Ascending aorta (tissue), 2 donors: Measurements from ENCODE around the gene XCR1. TPM values are rescaled to one million over a fixed set of nuclear protein-coding genes. Genes with fewer than 3 reads are reported as not detected.

Experiments
- DNase-seq, 2 donors: peaks; one replicate each; pipeline ENCODE4 v3.0.0-alpha.2; 2019; ENCODE audit warnings: low spot score in 2 of 2
- H3K27ac ChIP-seq, 2 donors: fragments of 200-600 bp; sonication (generic); one replicate each; pipeline ENCODE4 v1.5.1; 2016 to 2017; ENCODE audit warnings: mild to moderate bottlenecking in 1 of 2
- H3K27me3 ChIP-seq: fragments of 200-600 bp; sonication (generic); one replicate; pipeline ENCODE4 v1.5.1; 2017
- H3K36me3 ChIP-seq, 2 donors: fragments of 200-600 bp; sonication (generic); one replicate each; pipeline ENCODE4 v1.5.1; 2016
- H3K4me1 ChIP-seq, 2 donors: fragments of 200-600 bp; sonication (generic); one replicate each; pipeline ENCODE4 v1.5.1; 2016 to 2017; ENCODE audit warnings: mild to moderate bottlenecking in 1 of 2
- H3K4me3 ChIP-seq, 2 donors: fragments of 200-600 bp; sonication (generic); one replicate each; pipeline ENCODE4 v1.5.1; 2016 to 2017; ENCODE audit warnings: mild to moderate bottlenecking in 1 of 2
- H3K9me3 ChIP-seq, 2 donors: fragments of 200-600 bp; sonication (generic); one replicate each; pipeline ENCODE4 v1.5.1; 2016
- intact Hi-C: fragments of 100-400 bp; cut with DNase I; formaldehyde crosslinking; loops from one replicate; pipeline ENCODE4 v1.15.1; 2023
- total RNA-seq: library from RNA; depleted of rRNA; stranded (reverse); fragments of >200 nt; gene quantifications from one replicate; pipeline ENCODE4 v1.1.0, GENCODE V29; 2016
- TF ChIP-seq, protein P1 (sequence below), 3 experiments: fragments of 200-600 bp in 2 of 3; fragments of 450-650 bp in 1 of 3; sonication (generic) in 2 of 3; IDR thresholded peaks; one replicate each; pipeline ENCODE4 v1.5.1; 2016 to 2019; ENCODE audit warnings: antibody characterized with exemption in 3 of 3, mild to moderate bottlenecking in 1 of 3, moderate library complexity in 1 of 3

The XCR1 gene
- total RNA-seq, 1 donor from 2014 or later = not detected

DNA sequence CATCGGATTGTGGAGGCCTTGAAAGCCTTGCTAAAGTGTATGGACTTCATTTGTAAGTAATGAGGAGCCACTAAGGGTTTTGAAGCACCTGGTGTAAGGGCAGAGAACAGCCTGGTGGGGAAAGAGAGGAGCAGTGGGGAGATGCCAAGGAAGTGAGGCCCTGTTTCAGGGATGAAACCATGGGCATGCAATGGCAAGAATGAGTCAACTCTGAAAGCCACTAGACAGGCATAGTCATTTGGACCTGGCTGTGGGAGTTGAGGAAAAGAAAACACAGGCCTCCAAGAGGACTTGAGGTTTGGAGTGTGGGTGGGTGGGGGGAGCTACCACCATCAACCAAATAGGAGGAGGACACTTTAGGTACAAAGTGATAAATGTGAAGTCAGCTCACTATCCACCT is 7.6 kb downstream of the XCR1 start:
- H3K27ac ChIP-seq = no peak overlapping the region
- no peaks in the 10 kb centered on the region for H3K9me3 ChIP-seq
- DNase-seq = no peak
- no peaks in the 10 kb centered on the region for H3K27me3 ChIP-seq
- H3K4me1 ChIP-seq = no peaks in the 10 kb centered on the region
- intact Hi-C loops = no loop called here
- TF ChIP-seq, protein P1, sequence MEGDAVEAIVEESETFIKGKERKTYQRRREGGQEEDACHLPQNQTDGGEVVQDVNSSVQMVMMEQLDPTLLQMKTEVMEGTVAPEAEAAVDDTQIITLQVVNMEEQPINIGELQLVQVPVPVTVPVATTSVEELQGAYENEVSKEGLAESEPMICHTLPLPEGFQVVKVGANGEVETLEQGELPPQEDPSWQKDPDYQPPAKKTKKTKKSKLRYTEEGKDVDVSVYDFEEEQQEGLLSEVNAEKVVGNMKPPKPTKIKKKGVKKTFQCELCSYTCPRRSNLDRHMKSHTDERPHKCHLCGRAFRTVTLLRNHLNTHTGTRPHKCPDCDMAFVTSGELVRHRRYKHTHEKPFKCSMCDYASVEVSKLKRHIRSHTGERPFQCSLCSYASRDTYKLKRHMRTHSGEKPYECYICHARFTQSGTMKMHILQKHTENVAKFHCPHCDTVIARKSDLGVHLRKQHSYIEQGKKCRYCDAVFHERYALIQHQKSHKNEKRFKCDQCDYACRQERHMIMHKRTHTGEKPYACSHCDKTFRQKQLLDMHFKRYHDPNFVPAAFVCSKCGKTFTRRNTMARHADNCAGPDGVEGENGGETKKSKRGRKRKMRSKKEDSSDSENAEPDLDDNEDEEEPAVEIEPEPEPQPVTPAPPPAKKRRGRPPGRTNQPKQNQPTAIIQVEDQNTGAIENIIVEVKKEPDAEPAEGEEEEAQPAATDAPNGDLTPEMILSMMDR (IDR thresholded peaks at IDR 0.05) = no peak
- H3K36me3 ChIP-seq = no peaks in the 10 kb centered on the region
- H3K4me3 ChIP-seq = no peak overlapping the region

DNA sequence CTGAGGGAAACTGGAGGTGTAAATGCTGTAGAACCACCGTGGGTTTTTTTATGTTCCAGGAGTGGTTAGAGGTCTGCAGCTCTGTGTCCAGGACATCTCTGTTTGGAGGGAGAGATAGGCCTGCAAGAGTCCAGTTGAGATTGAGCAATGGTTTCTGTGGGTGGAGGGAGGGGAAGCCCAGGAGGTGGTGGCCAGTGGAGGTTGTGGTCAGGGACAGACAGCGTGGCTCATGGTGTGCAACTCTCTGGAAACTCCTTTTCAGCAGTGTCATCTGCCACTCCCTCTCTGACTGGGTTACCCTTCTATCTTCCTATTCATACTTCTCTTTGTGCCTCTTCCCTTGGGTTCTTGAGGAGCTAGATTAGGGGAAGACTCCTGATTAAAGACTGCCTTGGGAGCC is 9.6 kb downstream of the XCR1 start:
- TF ChIP-seq, protein P1 (IDR thresholded peaks at IDR 0.05) = no peak
- H3K36me3 ChIP-seq = no peaks in the 10 kb centered on the region
- no peak overlapping the region for H3K27ac ChIP-seq
- no peaks in the 10 kb centered on the region for H3K9me3 ChIP-seq
- H3K4me1 ChIP-seq = no peaks in the 10 kb centered on the region
- H3K4me3 ChIP-seq = no peak overlapping the region
- DNase-seq = no peak
- intact Hi-C loops = no loop called here
- no peaks in the 10 kb centered on the region for H3K27me3 ChIP-seq

DNA sequence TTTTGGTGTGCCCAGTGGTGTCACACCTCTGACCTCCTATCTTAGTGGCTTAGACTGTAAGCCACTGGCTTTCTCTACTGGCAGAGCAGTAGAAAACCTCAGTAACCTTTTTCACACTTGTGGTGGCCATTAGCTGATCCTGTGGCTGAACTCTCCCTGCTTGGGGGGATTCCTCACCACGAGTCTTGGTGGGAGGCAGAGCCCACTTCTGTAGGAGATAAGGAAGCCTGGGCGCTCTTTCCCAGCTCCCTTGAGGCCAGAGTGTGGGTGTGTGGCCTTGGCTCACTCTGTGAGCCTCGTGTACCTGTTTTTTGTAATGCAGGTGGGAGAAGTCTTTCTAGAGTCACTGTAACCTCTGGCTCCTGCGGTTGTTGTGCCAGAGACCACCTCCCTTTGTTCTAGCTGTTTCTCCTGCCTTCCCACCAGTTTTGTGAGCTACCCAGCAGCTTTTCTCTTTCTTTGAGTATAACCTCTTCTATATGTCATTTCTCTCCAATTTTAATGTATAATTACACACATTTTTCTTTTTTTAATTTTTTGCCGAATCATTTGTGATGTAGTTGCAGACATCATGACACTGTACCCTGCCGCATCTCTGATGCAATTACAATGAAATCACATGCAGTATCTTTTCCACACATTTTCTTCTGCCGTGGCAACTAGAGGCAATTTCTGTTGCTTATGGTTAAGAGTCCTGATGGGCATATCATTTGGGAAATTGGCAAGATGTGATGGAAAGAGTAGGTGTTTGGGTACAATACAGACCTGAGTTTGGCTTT is 13.8 kb downstream of the XCR1 start:
- no peaks in the 10 kb centered on the region for H3K4me1 ChIP-seq
- no peak for DNase-seq
- H3K27me3 ChIP-seq = no peaks in the 10 kb centered on the region
- intact Hi-C loops = no loop called here
- TF ChIP-seq, protein P1 (IDR thresholded peaks at IDR 0.05) = no peak
- H3K9me3 ChIP-seq = no peaks in the 10 kb centered on the region
- H3K36me3 ChIP-seq = no peaks in the 10 kb centered on the region
- no peak overlapping the region for H3K4me3 ChIP-seq
- H3K27ac ChIP-seq = no peak overlapping the region

DNA sequence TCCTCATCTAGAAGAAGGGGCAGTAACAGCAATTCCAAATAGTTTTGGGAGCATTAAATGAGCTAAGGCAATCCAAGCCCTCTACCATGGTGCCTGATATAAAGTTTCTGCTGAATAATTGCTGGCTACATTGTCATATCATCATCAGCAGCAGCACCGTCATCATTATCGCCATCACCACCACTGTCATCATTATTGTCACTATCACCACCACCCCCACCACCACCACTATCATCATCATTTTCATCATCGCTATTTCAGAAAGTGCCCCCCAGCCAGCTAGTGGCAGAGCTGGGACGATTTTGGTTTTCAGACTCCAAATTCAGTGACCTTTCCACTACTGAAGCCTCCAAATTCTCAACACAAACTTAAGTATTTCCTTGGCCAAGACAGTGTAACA is 15.0 kb downstream of the XCR1 start:
- intact Hi-C loops = no loop called here
- DNase-seq = no peak
- H3K4me1 ChIP-seq = no peaks in the 10 kb centered on the region
- TF ChIP-seq, protein P1 (IDR thresholded peaks at IDR 0.05) = no peak
- H3K27ac ChIP-seq = no peak overlapping the region
- H3K4me3 ChIP-seq = no peak overlapping the region
- H3K27me3 ChIP-seq = no peaks in the 10 kb centered on the region
- H3K36me3 ChIP-seq = no peaks in the 10 kb centered on the region
- no peaks in the 10 kb centered on the region for H3K9me3 ChIP-seq

DNA sequence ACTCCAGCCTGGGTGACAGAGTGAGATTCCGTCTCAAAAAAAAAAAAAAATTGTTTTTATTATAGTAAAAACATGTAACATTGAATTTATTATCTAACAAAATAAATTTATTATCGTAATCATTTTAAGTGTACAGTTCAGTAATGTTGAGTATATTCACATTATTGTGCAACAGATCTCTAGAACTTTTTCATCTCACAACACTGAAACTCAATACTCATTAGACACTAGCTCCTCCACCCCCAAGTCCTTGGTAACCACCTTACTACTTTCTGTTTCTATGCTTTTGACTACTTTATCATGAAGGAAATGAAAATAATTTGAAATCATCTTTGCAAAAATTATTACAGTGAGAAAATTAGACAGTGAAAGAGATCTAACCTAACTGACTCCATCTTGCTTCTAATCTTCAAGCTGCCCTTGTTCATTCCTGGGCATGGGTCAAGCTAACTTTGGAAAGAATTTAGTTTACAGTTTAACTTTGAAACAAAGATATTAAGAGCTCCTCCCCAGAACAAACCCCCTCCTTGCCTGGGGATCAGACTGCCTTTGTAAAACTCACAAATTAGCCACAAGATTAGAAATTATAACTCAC is 16.7 kb downstream of the XCR1 start:
- TF ChIP-seq, protein P1 (IDR thresholded peaks at IDR 0.05) = no peak
- no peaks in the 10 kb centered on the region for H3K36me3 ChIP-seq
- intact Hi-C loops = no loop called here
- no peaks in the 10 kb centered on the region for H3K9me3 ChIP-seq
- no peak overlapping the region for H3K4me3 ChIP-seq
- no peak for DNase-seq
- no peaks in the 10 kb centered on the region for H3K4me1 ChIP-seq
- no peaks in the 10 kb centered on the region for H3K27me3 ChIP-seq
- H3K27ac ChIP-seq = no peak overlapping the region
